WI38 (cell line): ENCODE data around the gene IPMK.

Source experiments
- H3K4me3 ChIP-seq: 2 replicates; pipeline ENCODE4 v1.5.1; 2011; ENCODE audit warnings: low read depth, mild to moderate bottlenecking, control low read depth, low read length
- TF ChIP-seq, protein P1 (sequence below): IDR thresholded peaks from 2 replicates; pipeline ENCODE4 v1.5.1; 2012; ENCODE audit warnings: low read depth, mild to moderate bottlenecking, control low read depth, low read length

IPMK gene

DNA sequence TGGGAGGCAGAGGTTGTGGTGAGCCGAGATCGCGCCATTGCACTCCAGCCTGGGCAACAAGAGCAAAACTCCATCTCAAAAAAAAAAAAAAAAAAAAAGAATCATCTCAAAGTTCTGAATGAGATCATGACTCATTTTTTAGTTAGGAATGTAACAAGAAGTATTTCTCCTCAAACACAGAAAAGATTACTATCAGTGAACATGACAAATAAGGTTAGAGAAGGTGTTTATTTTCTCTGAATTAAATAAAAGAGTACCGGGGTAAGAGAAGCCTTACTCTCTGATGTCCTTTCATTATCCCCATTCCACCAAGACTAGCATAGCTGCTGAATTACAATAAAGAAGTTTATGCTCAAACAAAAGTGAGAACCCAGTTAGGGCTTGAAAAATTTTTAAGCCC, 50.1 kb downstream of the IPMK start:
- TF ChIP-seq, protein P1, sequence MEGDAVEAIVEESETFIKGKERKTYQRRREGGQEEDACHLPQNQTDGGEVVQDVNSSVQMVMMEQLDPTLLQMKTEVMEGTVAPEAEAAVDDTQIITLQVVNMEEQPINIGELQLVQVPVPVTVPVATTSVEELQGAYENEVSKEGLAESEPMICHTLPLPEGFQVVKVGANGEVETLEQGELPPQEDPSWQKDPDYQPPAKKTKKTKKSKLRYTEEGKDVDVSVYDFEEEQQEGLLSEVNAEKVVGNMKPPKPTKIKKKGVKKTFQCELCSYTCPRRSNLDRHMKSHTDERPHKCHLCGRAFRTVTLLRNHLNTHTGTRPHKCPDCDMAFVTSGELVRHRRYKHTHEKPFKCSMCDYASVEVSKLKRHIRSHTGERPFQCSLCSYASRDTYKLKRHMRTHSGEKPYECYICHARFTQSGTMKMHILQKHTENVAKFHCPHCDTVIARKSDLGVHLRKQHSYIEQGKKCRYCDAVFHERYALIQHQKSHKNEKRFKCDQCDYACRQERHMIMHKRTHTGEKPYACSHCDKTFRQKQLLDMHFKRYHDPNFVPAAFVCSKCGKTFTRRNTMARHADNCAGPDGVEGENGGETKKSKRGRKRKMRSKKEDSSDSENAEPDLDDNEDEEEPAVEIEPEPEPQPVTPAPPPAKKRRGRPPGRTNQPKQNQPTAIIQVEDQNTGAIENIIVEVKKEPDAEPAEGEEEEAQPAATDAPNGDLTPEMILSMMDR: no peak
- H3K4me3 ChIP-seq: no peak overlapping the region

- TF ChIP-seq, protein P1: no peak
These were observed 55.1 kb downstream of the IPMK start for GRCh38 chr10:58212622-58213021.

GRCh38 chr10:58210160-58210559, 57.5 kb downstream of the IPMK start:
- TF ChIP-seq, protein P1: no peak
- no peak overlapping the region for H3K4me3 ChIP-seq

More at GRCh38 chr10:58212622-58213021, 55.1 kb downstream of the IPMK start:
- no peak overlapping the region for H3K4me3 ChIP-seq

DNA sequence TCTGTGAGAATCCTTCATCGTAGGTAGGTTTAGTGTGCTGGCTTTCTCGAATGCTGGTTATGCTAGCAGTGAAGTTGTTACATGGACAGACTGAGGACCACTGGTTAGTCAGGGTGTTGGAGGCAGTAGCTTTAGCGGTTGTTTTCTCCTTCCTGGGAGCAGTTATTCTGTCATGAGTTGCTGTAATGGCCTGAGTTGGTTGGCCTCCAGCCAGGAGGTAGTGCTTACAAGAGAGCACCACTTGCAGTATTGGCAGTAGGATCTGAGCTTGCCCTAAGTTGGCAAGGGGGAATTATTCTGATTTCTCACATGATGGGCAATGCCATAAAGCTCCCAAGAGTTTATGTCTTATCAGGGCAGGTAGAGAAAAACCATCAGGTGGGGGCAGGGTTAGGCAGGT, 58.0 kb downstream of the IPMK start:
- no peak overlapping the region for H3K4me3 ChIP-seq
- TF ChIP-seq, protein P1: no peak

- TF ChIP-seq, protein P1: no peak
- H3K4me3 ChIP-seq: no peak overlapping the region
These were observed 61.4 kb downstream of the IPMK start for GRCh38 chr10:58206251-58206650.

- TF ChIP-seq, protein P1: no peak
- no peak overlapping the region for H3K4me3 ChIP-seq
These were observed 66.0 kb downstream of the IPMK start for GRCh38 chr10:58201704-58202103.

- TF ChIP-seq, protein P1: no peak
- no peak overlapping the region for H3K4me3 ChIP-seq
These were observed 78.4 kb downstream of the IPMK start for GRCh38 chr10:58189269-58189668.
